CD4-positive, alpha-beta T cell (primary cell): Measurements from ENCODE around the gene F11R. TPM values are rescaled to one million over a fixed set of nuclear protein-coding genes. Genes with fewer than 3 reads are reported as not detected.
"Not testable (repeated sequence)": the region's sequence is repeated elsewhere in the genome, so short reads cannot be mapped to it uniquely, and the experiment has no call there.

ENCODE experiments used
- ATAC-seq: fragments of 200-7000 bp; cut with Tn5 transposase; one replicate; pipeline ENCODE4 v1.10.0; 2022; ENCODE audit warnings: mild to moderate bottlenecking; ENCODE audit not compliant: poor library complexity
- CTCF ChIA-PET: fragments of 350-600 bp; sonication (Branson Sonifier 250); formaldehyde crosslinking; loops from one replicate; lab custom pipeline; 2021; ENCODE audit warnings: antibody characterized with exemption, inconsistent platforms; lab: Charles Lee
- POLR2A ChIA-PET: fragments of 350-600 bp; sonication (Branson Sonifier 250); formaldehyde crosslinking; loops from one replicate; lab custom pipeline; 2021; ENCODE audit warnings: antibody characterized with exemption, inconsistent platforms; lab: Charles Lee
- DNase-seq, 14 experiments: peaks; one replicate each; pipeline ENCODE4 v3.0.0-alpha.2; 2013 to 2020; ENCODE audit warnings: mixed read lengths in 2 of 14
- H3K27ac ChIP-seq, 2 donors: one replicate each; pipeline versions ENCODE4 v1.5.1 to v1.7.0; 2013; ENCODE audit warnings: low read length in 2 of 2, low read depth in 1 of 2, mild to moderate bottlenecking in 1 of 2
- H3K27me3 ChIP-seq, 2 experiments: 1 replicate in 1 of 2; 2 replicates in 1 of 2; pipeline versions ENCODE4 v1.6.1 to v1.7.0; 2013; ENCODE audit warnings: low read length in 2 of 2, control low read depth in 1 of 2, mild to moderate bottlenecking in 1 of 2, moderate library complexity in 1 of 2; ENCODE audit not compliant: insufficient read depth in 2 of 2, control insufficient read depth in 1 of 2
- H3K36me3 ChIP-seq: one replicate; pipeline ENCODE4 v1.6.1; 2013; ENCODE audit warnings: low read length, control low read depth; ENCODE audit not compliant: insufficient read depth
- H3K4me1 ChIP-seq: one replicate; pipeline ENCODE4 v1.6.1; 2013; ENCODE audit warnings: low read length, control low read depth; ENCODE audit not compliant: insufficient read depth
- H3K4me3 ChIP-seq: one replicate; pipeline ENCODE4 v1.5.1; 2013; ENCODE audit warnings: mild to moderate bottlenecking, low read length, moderate library complexity
- H3K9me3 ChIP-seq, 2 experiments: 1 replicate in 1 of 2; 2 replicates in 1 of 2; pipeline versions ENCODE4 v1.6.1 to v1.7.0; 2013; ENCODE audit warnings: low read length in 2 of 2, mild to moderate bottlenecking in 2 of 2, control low read depth in 1 of 2, moderate library complexity in 1 of 2; ENCODE audit not compliant: control insufficient read depth in 1 of 2, insufficient read depth in 1 of 2
- H3K27ac Mint-ChIP-seq: one replicate; pipeline ENCODE4 v1.8.0; 2020; ENCODE audit warnings: mixed read lengths
- H3K27me3 Mint-ChIP-seq: one replicate; pipeline ENCODE4 v1.8.0; 2021; ENCODE audit warnings: mixed read lengths
- H3K36me3 Mint-ChIP-seq: one replicate; pipeline ENCODE4 v1.8.0; 2021; ENCODE audit warnings: low read depth, mixed read lengths
- H3K4me1 Mint-ChIP-seq: one replicate; pipeline ENCODE4 v1.8.0; 2021; ENCODE audit warnings: low read depth, mixed read lengths
- H3K4me3 Mint-ChIP-seq: one replicate; pipeline ENCODE4 v1.8.0; 2020; ENCODE audit warnings: mild to moderate bottlenecking, mixed read lengths
- H3K9me3 Mint-ChIP-seq: one replicate; pipeline ENCODE4 v1.8.0; 2020; ENCODE audit warnings: mixed read lengths
- CTCF ChIP-seq: fragments of 200-600 bp; IDR thresholded peaks from one replicate; pipeline ENCODE4 v1.8.0; 2022; ENCODE audit warnings: antibody characterized with exemption, mild to moderate bottlenecking
- intact Hi-C, 2 experiments: fragments of 100-400 bp; cut with DNase I in 1 of 2; cut with micrococcal nuclease in 1 of 2; formaldehyde crosslinking; loops; one replicate each; pipeline versions ENCODE4 v1.15.1 to v1.9.0; 2023 to 2025; cut with DNase I, micrococcal nuclease
- total RNA-seq, 174 experiments: library from RNA in 2 of 174; stranded (reverse) in 2 of 174; gene quantifications; one replicate each; pipeline ENCODE4 v1.2.3 and lab custom pipeline; 2021 to 2026

The F11R gene
- total RNA-seq, 2 experiments from 2014 or later = 15.2 to 16.2 TPM

GRCh38 chr1:160997323-160998038, 23.5 kb downstream of the F11R start:
- Mint-ChIP-seq H3K27me3 (no peaks in the 10 kb centered on the region), H3K4me1 (no peaks in the 10 kb centered on the region), H3K36me3 (peaks cover 36% of the 10 kb centered on the region), H3K27ac (no peak overlapping the region), H3K9me3 (no peaks in the 10 kb centered on the region), H3K4me3 (no peak overlapping the region)
- ChIA-PET CTCF (interaction anchor here (0.7 to 2.7 kb wide), 16 partner anchors 7 to 169 kb away, joined by 3 to 46 read pairs (median 4); partner anchors contain the start of genes ARHGAP30, F11R, KLHDC9 and PPOX), POLR2A (interaction anchor here (0.6 to 2.7 kb wide), 9 partner anchors 16 to 228 kb away, joined by 3 to 20 read pairs (median 7); partner anchors contain the start of genes ARHGAP30, F11R, TSTD1 and USF1)
- H3K27ac ChIP-seq = no peak overlapping the region
- ATAC-seq = peak; percentile 78
- no peaks in the 10 kb centered on the region for H3K27me3 ChIP-seq
- H3K36me3 ChIP-seq = peaks cover 36% of the 10 kb centered on the region
- intact Hi-C loops = loop anchor here (1.0 to 5.0 kb wide), 3 partner anchors 40 to 143 kb away; partner anchors contain the start of gene TSTD1 (in 1 of the 2)
- TF ChIP-seq CTCF = peak; percentile 56
- no peak overlapping the region for H3K4me3 ChIP-seq
- no peaks in the 10 kb centered on the region for H3K9me3 ChIP-seq
- peak in 13 of 14 experiments; percentile 23 to 75 (median 47) for DNase-seq
- peaks cover 5% of the 10 kb centered on the region for H3K4me1 ChIP-seq

- no peak overlapping the region for H3K27ac Mint-ChIP-seq
- Histone ChIP-seq H3K36me3 (peaks cover 33% of the 10 kb centered on the region), H3K9me3 (no peaks in the 10 kb centered on the region), H3K4me1 (peaks cover 5% of the 10 kb centered on the region), H3K27me3 (no peaks in the 10 kb centered on the region), H3K27ac (no peak overlapping the region), H3K4me3 (no peak overlapping the region)
- DNase-seq (no peak), ATAC-seq (no peak)
- no peaks in the 10 kb centered on the region for H3K27me3 Mint-ChIP-seq
- peaks cover 31% of the 10 kb centered on the region for H3K36me3 Mint-ChIP-seq
- H3K4me3 Mint-ChIP-seq = no peak overlapping the region
- TF ChIP-seq CTCF = no peak
- no peaks in the 10 kb centered on the region for H3K9me3 Mint-ChIP-seq
- POLR2A ChIA-PET = interaction anchor here (1.6 kb wide), 1 partner anchor 103 kb away, joined by 5 read pairs; no protein-coding TSS in a partner anchor
- intact Hi-C loops = loop anchor here in 1 of 2 experiments (2.0 to 5.0 kb wide), 2 partner anchors 41 to 145 kb away; partner anchors contain the start of gene TSTD1
- no peaks in the 10 kb centered on the region for H3K4me1 Mint-ChIP-seq
- CTCF ChIA-PET = interaction anchor here (0.9 to 2.7 kb wide), 2 partner anchors 75 to 102 kb away, joined by 3 to 46 read pairs; partner anchors contain the start of gene KLHDC9
Observed at GRCh38 chr1:160996178-160996577, 24.8 kb downstream of the F11R start.

- TF ChIP-seq CTCF = peak; percentile 31
- Mint-ChIP-seq H3K9me3 (no peaks in the 10 kb centered on the region), H3K4me3 (no peak overlapping the region), H3K4me1 (peaks cover 8% of the 10 kb centered on the region), H3K27ac (no peak overlapping the region), H3K36me3 (peaks cover 10% of the 10 kb centered on the region), H3K27me3 (no peaks in the 10 kb centered on the region)
- Histone ChIP-seq H3K27ac (no peak overlapping the region), H3K27me3 (no peaks in the 10 kb centered on the region), H3K4me1 (peaks cover 11% of the 10 kb centered on the region), H3K4me3 (no peak overlapping the region), H3K9me3 (no peaks in the 10 kb centered on the region), H3K36me3 (peaks cover 8% of the 10 kb centered on the region)
- POLR2A ChIA-PET = interaction anchor here (0.6 kb wide), 2 partner anchors 32 to 105 kb away, joined by 3 read pairs; no protein-coding TSS in a partner anchor
- DNase-seq = peak in 3 of 14 experiments; percentile 22 to 31 (median 25)
- no peak for ATAC-seq
- intact Hi-C loops = no loop called here
- CTCF ChIA-PET = no interaction called here
Observed at GRCh38 chr1:160993544-160994193, 27.3 kb downstream of the F11R start.

GRCh38 chr1:160992036-160992435, 28.9 kb downstream of the F11R start:
- DNase-seq, H3K36me3 Mint-ChIP-seq, H3K9me3 Mint-ChIP-seq, intact Hi-C loops, H3K4me3 Mint-ChIP-seq, H3K27me3 Mint-ChIP-seq, H3K27ac Mint-ChIP-seq, H3K4me3 ChIP-seq, ATAC-seq, H3K4me1 Mint-ChIP-seq, H3K9me3 ChIP-seq, H3K36me3 ChIP-seq, H3K27ac ChIP-seq, H3K27me3 ChIP-seq, POLR2A ChIA-PET, H3K4me1 ChIP-seq: not testable (repeated sequence)
- CTCF ChIA-PET = interaction anchor here (1.3 kb wide), 1 partner anchor 317 kb away, joined by 5 read pairs; no protein-coding TSS in a partner anchor
